HCT116 (cell line): ENCODE results near the gene CHDH. TPM values are rescaled to one million over a fixed set of nuclear protein-coding genes. Genes with fewer than 3 reads are reported as not detected.

ENCODE experiments used
- ATAC-seq: fragments of 200-7000 bp; cut with Tn5 transposase; 2 replicates; pipeline ENCODE4 v1.9.1; 2020; ENCODE audit warnings: mild to moderate bottlenecking, moderate library complexity
- BruUV-seq: library from RNA; stranded (reverse); fragments of 400-500 nt; replicated peaks from 2 replicates; lab custom pipeline; 2021; lab: Mats Ljungman, UMichigan
- CTCF ChIA-PET: fragments of 300-600 bp; sonication (Branson Sonifier 250); formaldehyde crosslinking; loops from one replicate; lab custom pipeline; 2021; ENCODE audit warnings: antibody characterized with exemption; lab: Charles Lee
- POLR2A ChIA-PET: fragments of 300-600, 350-600 bp; sonication (Branson Sonifier 250); formaldehyde crosslinking; loops from one replicate; lab custom pipeline; 2021; ENCODE audit warnings: antibody characterized with exemption; lab: Charles Lee
- RAD21 ChIA-PET, 2 experiments: fragments of 300-600 bp; sonication (Branson Sonifier 250); formaldehyde crosslinking; loops; one replicate each; lab custom pipeline; 2023; ENCODE audit warnings: low total read pairs in 2 of 2; ENCODE audit not compliant: uncharacterized antibody in 2 of 2, unreplicated experiment in 2 of 2, low non-redundant PET in 1 of 2; lab: Charles Lee
- DNase-seq: peaks from one replicate; pipeline ENCODE4 v3.0.0-alpha.2; 2010; ENCODE audit warnings: low read depth, low spot score
- H2AFZ ChIP-seq: fragments of 200-600 bp; shearing (Covaris generic), sonication (generic); 2 replicates; pipeline ENCODE4 v1.6.1; 2017; ENCODE audit warnings: low read depth, mixed run types, mixed read lengths, antibody characterized with exemption, low read length; ENCODE audit not compliant: poor library complexity, severe bottlenecking
- H3K27ac ChIP-seq: 2 replicates; pipeline ENCODE4 v1.5.1; 2012; ENCODE audit warnings: low read depth, low read length
- H3K27me3 ChIP-seq: fragments of 200-600 bp; sonication (generic); 2 replicates; pipeline ENCODE4 v1.6.1; 2016; ENCODE audit warnings: mixed run types, low read length, mixed read lengths; ENCODE audit not compliant: insufficient read depth
- H3K36me3 ChIP-seq, 2 experiments: fragments of 200-500 bp in 1 of 2; fragments of 200-600 bp in 1 of 2; sonication (Bioruptor generic) in 1 of 2; sonication (generic) in 1 of 2; 2 replicates each; pipeline versions ENCODE4 v1.5.1 to v1.6.1; 2014 to 2016; ENCODE audit warnings: low read length in 2 of 2, inconsistent platforms in 1 of 2, mixed read lengths in 1 of 2, mixed run types in 1 of 2; ENCODE audit not compliant: insufficient read depth in 2 of 2, control insufficient read depth in 1 of 2
- H3K4me1 ChIP-seq, 2 experiments: fragments of 200-600 bp in 1 of 2; sonication (generic) in 1 of 2; 2 replicates each; pipeline versions ENCODE4 v1.5.1 to v1.6.1; 2012 to 2017; ENCODE audit warnings: low read length in 2 of 2, inconsistent platforms in 1 of 2, mild to moderate bottlenecking in 1 of 2, mixed read lengths in 1 of 2, mixed run types in 1 of 2, moderate library complexity in 1 of 2; ENCODE audit not compliant: insufficient read depth in 2 of 2, control insufficient read depth in 1 of 2
- H3K4me2 ChIP-seq: fragments of 200-600 bp; sonication (generic); 2 replicates; pipeline ENCODE4 v1.6.1; 2017; ENCODE audit warnings: mixed run types, low read length, mixed read lengths
- H3K4me3 ChIP-seq, 2 experiments: fragments of 200-600 bp in 1 of 2; sonication (generic) in 1 of 2; replicated peaks in 1 of 2; 2 replicates each; pipeline ENCODE4 v1.5.1; 2011 to 2016; ENCODE audit warnings: low read length in 2 of 2, control low read depth in 1 of 2, low read depth in 1 of 2, mild to moderate bottlenecking in 1 of 2, mixed read lengths in 1 of 2, mixed run types in 1 of 2
- H3K79me2 ChIP-seq: fragments of 200-600 bp; sonication (generic); 2 replicates; pipeline ENCODE4 v1.6.1; 2017; ENCODE audit warnings: mild to moderate bottlenecking, mixed run types, low read length, moderate library complexity, mixed read lengths; ENCODE audit not compliant: insufficient read depth
- H3K9ac ChIP-seq: fragments of 200-600 bp; sonication (generic); 2 replicates; pipeline ENCODE4 v1.6.1; 2016; ENCODE audit warnings: low read length, mixed read lengths
- H3K9me2 ChIP-seq: fragments of 200-600 bp; sonication (generic), shearing (Covaris generic); 2 replicates; pipeline ENCODE4 v1.6.1; 2017; ENCODE audit warnings: mixed run types, mild to moderate bottlenecking, moderate library complexity; ENCODE audit not compliant: insufficient read depth
- H3K9me3 ChIP-seq, 2 experiments: fragments of 200-500 bp in 1 of 2; fragments of 200-600 bp in 1 of 2; sonication (Bioruptor generic) in 1 of 2; sonication (generic) in 1 of 2; 2 replicates each; pipeline ENCODE4 v1.6.1; 2014 to 2017; ENCODE audit warnings: low read length in 2 of 2, mixed read lengths in 2 of 2, inconsistent platforms in 1 of 2, low read depth in 1 of 2, mild to moderate bottlenecking in 1 of 2, mixed run types in 1 of 2, moderate library complexity in 1 of 2; ENCODE audit not compliant: control insufficient read depth in 1 of 2, insufficient read depth in 1 of 2
- H4K20me1 ChIP-seq: fragments of 200-600 bp; sonication (generic), shearing (Covaris generic); 2 replicates; pipeline ENCODE4 v1.6.1; 2017; ENCODE audit warnings: mixed run types, mild to moderate bottlenecking, moderate library complexity; ENCODE audit not compliant: insufficient read depth
- ATF3 ChIP-seq: IDR thresholded peaks from 2 replicates; pipeline ENCODE4 v1.6.1; 2012
- CEBPB ChIP-seq: IDR thresholded peaks from 2 replicates; pipeline ENCODE4 v1.6.1; 2012; ENCODE audit warnings: low read depth
- ELF1 ChIP-seq: IDR thresholded peaks from 2 replicates; pipeline ENCODE4 v1.6.1; 2012; ENCODE audit warnings: low read depth, borderline replicate concordance
- EZH2 ChIP-seq: fragments of 200-600 bp; sonication (generic); IDR thresholded peaks from 2 replicates; pipeline ENCODE4 v1.6.1; 2017; ENCODE audit warnings: antibody characterized with exemption, mixed run types
- FOSL1 ChIP-seq: IDR thresholded peaks from 2 replicates; pipeline ENCODE4 v1.6.1; 2012; ENCODE audit warnings: low read depth
- MAX ChIP-seq: IDR thresholded peaks from 2 replicates; pipeline ENCODE4 v1.6.1; 2012
- POLR2A ChIP-seq: IDR thresholded peaks from 2 replicates; pipeline ENCODE4 v1.7.0; 2011; ENCODE audit warnings: borderline replicate concordance; ENCODE audit not compliant: insufficient read depth, insufficient read length; ENCODE audit errors: extremely low read depth
- POLR2AphosphoS5 ChIP-seq: IDR thresholded peaks from 2 replicates; pipeline ENCODE4 v1.6.1; 2011; ENCODE audit warnings: mild to moderate bottlenecking, low read depth, low read length, moderate library complexity
- RAD21 ChIP-seq: IDR thresholded peaks from 2 replicates; pipeline ENCODE4 v1.6.1; 2012; ENCODE audit warnings: low read depth, mild to moderate bottlenecking
- REST ChIP-seq: IDR thresholded peaks from 2 replicates; pipeline ENCODE4 v1.6.1; 2012; ENCODE audit warnings: low read depth
- SRF ChIP-seq: IDR thresholded peaks from 2 replicates; pipeline ENCODE4 v1.6.1; 2012; ENCODE audit warnings: low read depth
- TCF7L2 ChIP-seq: IDR thresholded peaks from 2 replicates; pipeline ENCODE4 v1.7.0; 2011; ENCODE audit warnings: borderline replicate concordance, inconsistent platforms; ENCODE audit not compliant: insufficient read depth, insufficient read length; ENCODE audit errors: extremely low read depth
- ZBTB33 ChIP-seq: IDR thresholded peaks from 2 replicates; pipeline ENCODE4 v1.6.1; 2011; ENCODE audit warnings: mild to moderate bottlenecking, low read length, moderate library complexity; ENCODE audit not compliant: insufficient replicate concordance; ENCODE audit errors: extremely low read depth
- ZFX ChIP-seq: fragments of 450-650 bp; IDR thresholded peaks from 2 replicates; pipeline ENCODE4 v1.6.1; 2017
- ZNF274 ChIP-seq: fragments of 200-500 bp; sonication (Bioruptor generic); IDR thresholded peaks from 2 replicates; pipeline ENCODE4 v1.6.1; 2014; ENCODE audit warnings: mild to moderate bottlenecking, low read depth, low read length, inconsistent platforms
- intact Hi-C: fragments of 100-400 bp; cut with micrococcal nuclease; formaldehyde crosslinking; loops from 2 replicates; pipeline ENCODE4 v1.10.0; 2022
- total RNA-seq: library from RNA; stranded (reverse); gene quantifications from one replicate; pipeline ENCODE4 v1.2.1, GENCODE V29; 2021; ENCODE audit not compliant: unreplicated experiment

The CHDH gene
- total RNA-seq, 1 experiment from 2014 or later: 10.8 TPM

GRCh38 chr3:53817211-53817610, 29.0 kb downstream of the CHDH start (continued):
- no peak for TF ChIP-seq REST
- no peak for TF ChIP-seq CEBPB
- no peak for TF ChIP-seq FOSL1
- no peak for TF ChIP-seq POLR2A
- TF ChIP-seq ZFX: no peak
- TF ChIP-seq, all 23 proteins: peak for 0

GRCh38 chr3:53816425-53816824, 29.8 kb downstream of the CHDH start:
- Histone ChIP-seq H3K9me2 (no peaks in the 10 kb centered on the region), H2AFZ (no peak overlapping the region), H3K79me2 (no peaks in the 10 kb centered on the region), H3K4me1 (no peaks in the 10 kb centered on the region), H3K9me3 (no peaks in the 10 kb centered on the region), H3K4me3 (no peak overlapping the region), H4K20me1 (no peaks in the 10 kb centered on the region), H3K4me2 (no peak overlapping the region), H3K27ac (no peak overlapping the region), H3K9ac (no peak overlapping the region), H3K36me3 (no peaks in the 10 kb centered on the region; a peak in 1 of 4 replicates), H3K27me3 (no peaks in the 10 kb centered on the region)
- CTCF ChIA-PET: no interaction called here
- POLR2A ChIA-PET: no interaction called here
- no TSS peak for BruUV-seq
- ATAC-seq: no peak
- DNase-seq: no peak
- intact Hi-C loops: no loop called here
- RAD21 ChIA-PET: no interaction called here
- TF ChIP-seq ZNF274: no peak
- no peak for TF ChIP-seq ELF1
- no peak for TF ChIP-seq POLR2AphosphoS5
- TF ChIP-seq ZBTB33: no peak
- TF ChIP-seq ATF3: no peak
- no peak for TF ChIP-seq POLR2A
- no peak for TF ChIP-seq TCF7L2
- no peak for TF ChIP-seq SRF
- no peak for TF ChIP-seq RAD21
- no peak for TF ChIP-seq REST
- TF ChIP-seq MAX: no peak
- no peak for TF ChIP-seq ZFX
- no peak for TF ChIP-seq EZH2
